Measurements from ENCODE around the gene MRNIP. TPM values are rescaled to one million over a fixed set of nuclear protein-coding genes. Genes with fewer than 3 reads are reported as not detected.

MRNIP gene
- total and polyA plus RNA-seq, 12 donors = 6.6 to 45.1 (median 12.7) TPM

DNA sequence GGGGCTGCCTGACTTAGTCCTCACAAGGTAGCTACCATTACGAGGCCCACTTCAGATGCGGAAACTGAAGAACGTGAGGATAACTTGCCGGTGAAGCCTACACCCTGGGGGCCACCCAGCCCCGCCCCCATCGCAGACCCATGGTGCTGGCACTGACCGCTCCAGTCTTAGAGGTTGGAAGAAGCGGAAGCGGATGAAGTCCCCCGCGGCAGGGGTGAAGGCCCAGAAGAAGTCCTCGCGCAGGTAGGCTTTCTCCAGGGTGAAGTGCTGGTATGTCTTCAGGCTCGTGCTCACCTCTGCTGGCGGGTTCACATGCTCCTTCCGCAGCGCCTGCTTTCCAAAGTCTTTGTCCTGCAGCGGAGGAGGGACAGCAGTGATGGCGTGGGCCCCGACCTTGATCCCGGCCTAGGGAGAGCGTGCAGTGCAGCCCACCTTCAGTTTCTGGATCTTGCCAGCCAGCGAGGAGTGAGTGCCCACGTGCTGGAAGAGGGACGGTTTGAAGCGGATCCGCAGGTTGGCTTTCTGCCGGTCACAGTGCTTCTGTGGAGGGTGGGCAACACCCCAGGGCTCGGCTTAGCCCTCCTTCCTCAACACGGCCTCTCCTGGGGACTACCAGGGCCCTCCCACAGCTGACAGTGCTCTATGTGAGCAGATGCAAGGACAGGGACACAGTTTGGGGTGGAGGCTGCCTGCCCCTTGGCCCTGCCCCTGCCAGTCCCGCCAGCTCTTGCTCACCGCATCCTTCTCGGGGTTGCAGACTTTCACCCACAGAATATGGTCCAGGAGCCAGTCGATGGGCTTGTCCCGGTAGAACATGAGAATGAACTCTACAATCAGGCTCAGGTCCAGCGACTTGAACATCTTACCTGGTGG lies 59.6 kb downstream of the MRNIP start:
- WGBS, 2 donors = 95 to 98% methylated on average over 36 of the region's 36 CpGs
- DNase-seq (no peak), ATAC-seq (no peak)
- no peak for TF ChIP-seq CTCF (IDR thresholded peaks at IDR 0.05)
- H3K27me3 ChIP-seq = no peaks in the 10 kb centered on the region
- no peak overlapping the region for H3K27ac ChIP-seq
- no peaks in the 10 kb centered on the region for H3K9me3 ChIP-seq
- H3K4me1 ChIP-seq = peaks cover 24 to 59% (median 52%) of the 10 kb centered on the region in 9 donors
- H3K4me3 ChIP-seq = no peak overlapping the region
- intact Hi-C loops (cut with DNase I) = loop anchor here in 3 of 10 donors (5.0 kb wide), 1 partner anchor 37 kb away; no protein-coding TSS in a partner anchor
- H3K36me3 ChIP-seq = peaks cover 0 to 58% (median 40%) of the 10 kb centered on the region in 9 donors

DNA sequence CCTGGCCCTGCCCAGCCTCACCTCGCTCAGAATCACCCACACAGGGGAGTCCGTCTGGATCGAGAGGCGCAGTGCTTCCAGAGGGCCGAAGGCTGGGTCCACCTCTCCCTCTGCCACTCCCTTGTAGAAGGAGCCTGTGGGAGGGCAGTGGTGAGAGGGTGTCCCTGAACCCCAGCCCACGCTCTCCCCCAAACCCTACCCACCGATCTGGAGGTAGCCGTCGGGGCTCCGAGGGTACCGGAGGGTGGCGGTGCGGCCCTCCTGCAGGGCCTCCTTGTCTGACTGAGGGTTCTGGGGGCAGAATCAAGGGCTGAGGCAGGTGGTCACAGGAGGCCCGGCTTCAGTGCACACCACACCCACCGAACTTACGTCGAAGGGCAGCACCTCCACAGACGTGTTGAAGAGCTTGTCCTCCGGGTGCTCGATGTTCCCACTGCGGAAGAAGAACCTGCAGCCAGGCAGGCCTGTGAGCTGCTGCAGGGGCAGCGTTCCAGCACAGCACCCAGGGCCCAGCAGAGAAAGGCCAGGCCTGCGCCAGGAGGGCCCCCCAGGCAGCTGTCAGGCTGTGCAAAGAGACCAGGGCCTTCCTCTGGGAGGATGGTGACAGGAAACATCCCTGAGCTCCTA lies 60.4 kb downstream of the MRNIP start:
- H3K4me1 ChIP-seq = peaks cover 25 to 59% (median 52%) of the 10 kb centered on the region in 9 donors
- H3K36me3 ChIP-seq = peaks cover 0 to 58% (median 40%) of the 10 kb centered on the region in 9 donors
- no peak for DNase-seq
- ATAC-seq = no peak
- intact Hi-C loops (cut with DNase I) = loop anchor here in 3 of 10 donors (5.0 kb wide), 1 partner anchor 36 kb away; no protein-coding TSS in a partner anchor
- peak overlapping the region in 1 of 10 donors; percentile 3 for H3K4me3 ChIP-seq
- no peaks in the 10 kb centered on the region for H3K9me3 ChIP-seq
- H3K27ac ChIP-seq = no peak overlapping the region
- no peaks in the 10 kb centered on the region for H3K27me3 ChIP-seq
- TF ChIP-seq CTCF (IDR thresholded peaks at IDR 0.05) = no peak
- WGBS, 2 donors = 95 to 96% methylated on average over 23 of the region's 23 CpGs

DNA sequence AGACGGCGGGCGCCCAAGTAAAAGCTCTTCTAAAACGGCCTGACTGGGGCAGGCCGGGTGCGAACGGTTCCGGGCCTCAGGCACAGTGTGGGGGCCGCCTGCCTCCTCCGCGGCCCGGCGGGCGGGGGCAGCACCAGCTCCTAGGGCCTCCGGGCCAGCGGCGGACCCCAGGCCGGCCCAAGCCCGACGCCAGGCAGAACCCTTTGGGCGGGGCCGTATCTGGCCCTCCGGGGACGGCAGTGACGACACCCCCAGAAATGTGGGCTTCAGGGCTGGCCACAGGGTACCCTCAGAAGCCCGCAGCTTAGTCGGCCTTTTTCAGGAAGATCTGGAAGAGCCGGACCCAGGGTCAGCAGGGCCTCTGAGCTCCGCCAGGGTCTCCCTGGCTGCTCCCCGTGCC lies 60.9 kb downstream of the MRNIP start:
- Histone ChIP-seq H3K27ac (no peak overlapping the region), H3K4me3 (peak overlapping the region in 1 of 10 donors; percentile 3), H3K36me3 (peaks cover 0 to 56% (median 40%) of the 10 kb centered on the region in 9 donors), H3K9me3 (no peaks in the 10 kb centered on the region), H3K4me1 (peaks cover 30 to 59% (median 52%) of the 10 kb centered on the region in 9 donors), H3K27me3 (no peaks in the 10 kb centered on the region)
- ATAC-seq (no peak), DNase-seq (no peak)
- TF ChIP-seq CTCF (IDR thresholded peaks at IDR 0.05) = no peak
- WGBS, 2 donors = 95% methylated on average over 21 to 30 of the region's 30 CpGs
- intact Hi-C loops (cut with DNase I) = loop anchor here in 4 of 10 donors (2.0 to 5.0 kb wide), 2 partner anchors 35 kb away; no protein-coding TSS in a partner anchor

GRCh38 chr5:179796877-179797608 lies 61.6 kb downstream of the MRNIP start:
- 87 to 89% methylated on average over 21 of the region's 21 CpGs for WGBS, 2 donors
- ATAC-seq (no peak), DNase-seq (no peak)
- Histone ChIP-seq H3K4me1 (peaks cover 33 to 59% (median 52%) of the 10 kb centered on the region in 9 donors), H3K27ac (peak overlapping the region in 8 of 10 donors; percentile 78 to 92 (median 86)), H3K9me3 (no peaks in the 10 kb centered on the region), H3K27me3 (no peaks in the 10 kb centered on the region), H3K36me3 (peaks cover 0 to 51% (median 40%) of the 10 kb centered on the region in 9 donors), H3K4me3 (peak overlapping the region in 8 of 10 donors; percentile 52 to 84 (median 67))
- intact Hi-C loops (cut with DNase I) = loop anchor here in 5 of 10 donors (1.0 to 5.0 kb wide), 3 partner anchors 34 to 35 kb away; no protein-coding TSS in a partner anchor
- TF ChIP-seq CTCF (IDR thresholded peaks at IDR 0.05) = no peak
